Caco-2 (cell line): ENCODE measurements around the gene LARP1. TPM values are rescaled to one million over a fixed set of nuclear protein-coding genes. Genes with fewer than 3 reads are reported as not detected.

Experiments
- BruUV-seq: library from RNA; stranded (reverse); fragments of 400-500 nt; replicated peaks from 2 replicates; lab custom pipeline; 2021; lab: Mats Ljungman, UMichigan
- CTCF ChIA-PET: fragments of 300-600 bp; sonication (Branson Sonifier 250); formaldehyde crosslinking; loops from one replicate; lab custom pipeline; 2022; ENCODE audit warnings: antibody characterized with exemption; lab: Charles Lee
- POLR2A ChIA-PET: fragments of 300-600 bp; sonication (Branson Sonifier 250); formaldehyde crosslinking; loops from one replicate; lab custom pipeline; 2022; ENCODE audit warnings: antibody characterized with exemption; lab: Charles Lee
- DNase-seq, 2 experiments: peaks; one replicate each; pipeline versions ENCODE4 v3.0.0 to v3.0.0-alpha.2; 2020 to 2022
- H3K27me3 ChIP-seq: replicated peaks from 2 replicates; pipeline ENCODE4 v1.6.0; 2011; ENCODE audit warnings: low read length; ENCODE audit not compliant: control insufficient read depth, insufficient read depth
- H3K36me3 ChIP-seq: 2 replicates; pipeline ENCODE4 v1.5.1; 2011; ENCODE audit warnings: low read length; ENCODE audit not compliant: control insufficient read depth, insufficient read depth
- H3K4me1 ChIP-seq: fragments of 250-450 bp; sonication (Bioruptor Pico); 2 replicates; pipeline ENCODE4 v1.5.1; 2020; ENCODE audit warnings: mild to moderate bottlenecking
- H3K4me3 ChIP-seq: 2 replicates; pipeline ENCODE4 v1.5.1; 2011; ENCODE audit warnings: low read depth, mild to moderate bottlenecking, control low read depth, low read length
- H3K9me3 ChIP-seq: fragments of 250-450 bp; sonication (Bioruptor Pico); 2 replicates; pipeline ENCODE4 v1.5.1; 2020; ENCODE audit warnings: mild to moderate bottlenecking, moderate library complexity
- H3K27ac Mint-ChIP-seq: one replicate; pipeline ENCODE4 v1.8.0; 2022; ENCODE audit warnings: mixed read lengths; ENCODE audit not compliant: unreplicated experiment
- H3K27me3 Mint-ChIP-seq: one replicate; pipeline ENCODE4 v1.8.0; 2022; ENCODE audit warnings: mixed read lengths; ENCODE audit not compliant: insufficient read depth, unreplicated experiment
- H3K36me3 Mint-ChIP-seq: one replicate; pipeline ENCODE4 v1.8.0; 2022; ENCODE audit warnings: mild to moderate bottlenecking, mixed read lengths; ENCODE audit not compliant: insufficient read depth, unreplicated experiment
- H3K4me1 Mint-ChIP-seq: one replicate; pipeline ENCODE4 v1.8.0; 2022; ENCODE audit warnings: low read depth, mixed read lengths; ENCODE audit not compliant: unreplicated experiment
- H3K4me3 Mint-ChIP-seq: one replicate; pipeline ENCODE4 v1.8.0; 2022; ENCODE audit warnings: mild to moderate bottlenecking, moderate library complexity, mixed read lengths; ENCODE audit not compliant: unreplicated experiment
- H3K9me3 Mint-ChIP-seq: one replicate; pipeline ENCODE4 v1.8.0; 2022; ENCODE audit warnings: mixed read lengths; ENCODE audit not compliant: unreplicated experiment
- CTCF ChIP-seq, 2 experiments: fragments of 200-600 bp in 1 of 2; IDR thresholded peaks; 1 replicate in 1 of 2; 2 replicates in 1 of 2; pipeline versions ENCODE4 v1.5.1 to v1.8.0; 2011 to 2022; ENCODE audit warnings: antibody characterized with exemption in 1 of 2, control low read depth in 1 of 2, inconsistent platforms in 1 of 2, low read depth in 1 of 2, low read length in 1 of 2, mild to moderate bottlenecking in 1 of 2, moderate library complexity in 1 of 2; ENCODE audit not compliant: insufficient read depth in 1 of 2, severe bottlenecking in 1 of 2, unreplicated experiment in 1 of 2
- intact Hi-C: fragments of 100-400 bp; cut with micrococcal nuclease; formaldehyde crosslinking; loops from one replicate; pipeline ENCODE4 v1.10.0; 2022; ENCODE audit not compliant: unreplicated experiment
- total RNA-seq: library from RNA; stranded (reverse); gene quantifications from 2 replicates; pipeline ENCODE4 v1.2.3, GENCODE V29; 2022

Gene LARP1
- total RNA-seq, 1 experiment from 2014 or later: 372 TPM

- H3K27me3 Mint-ChIP-seq: no peaks in the 10 kb centered on the region
- H3K4me3 ChIP-seq: no peak overlapping the region
- intact Hi-C loops: no loop called here
- no peaks in the 10 kb centered on the region for H3K9me3 ChIP-seq
- BruUV-seq: no TSS peak
- no peak for TF ChIP-seq CTCF (IDR thresholded peaks at IDR 0.05; ENCODE audit: insufficient read depth in 1 of 2, low read depth in 1 of 2, low read length in 1 of 2, severe bottlenecking in 1 of 2, unreplicated experiment in 1 of 2)
- no peaks in the 10 kb centered on the region for H3K36me3 ChIP-seq
- H3K36me3 Mint-ChIP-seq: peaks cover 44% of the 10 kb centered on the region
- ChIA-PET CTCF (interaction anchor here (0.6 kb wide), 1 partner anchor 314 kb away, joined by 3 read pairs; no protein-coding TSS in a partner anchor), POLR2A (no interaction called here)
- no peaks in the 10 kb centered on the region for H3K27me3 ChIP-seq
- H3K4me3 Mint-ChIP-seq: no peak overlapping the region
- DNase-seq: no peak
- peak overlapping the region; percentile 34 for H3K27ac Mint-ChIP-seq
- peaks cover 26% of the 10 kb centered on the region for H3K4me1 Mint-ChIP-seq
- peaks cover 39% of the 10 kb centered on the region for H3K4me1 ChIP-seq
- H3K9me3 Mint-ChIP-seq: no peaks in the 10 kb centered on the region
Observed at GRCh38 chr5:154782326-154782725, 27.1 kb downstream of the LARP1 start.

- Mint-ChIP-seq H3K9me3 (no peaks in the 10 kb centered on the region), H3K27me3 (no peaks in the 10 kb centered on the region), H3K4me1 (peaks cover 26% of the 10 kb centered on the region), H3K4me3 (no peak overlapping the region), H3K27ac (no peak overlapping the region), H3K36me3 (peaks cover 44% of the 10 kb centered on the region)
- no peaks in the 10 kb centered on the region for H3K36me3 ChIP-seq
- no TSS peak for BruUV-seq
- H3K4me1 ChIP-seq: peaks cover 39% of the 10 kb centered on the region
- no peaks in the 10 kb centered on the region for H3K27me3 ChIP-seq
- no peak for TF ChIP-seq CTCF (IDR thresholded peaks at IDR 0.05; ENCODE audit: insufficient read depth in 1 of 2, low read depth in 1 of 2, low read length in 1 of 2, severe bottlenecking in 1 of 2, unreplicated experiment in 1 of 2)
- ChIA-PET POLR2A (interaction anchor here (0.5 kb wide), 1 partner anchor 100 kb away, joined by 5 read pairs; no protein-coding TSS in a partner anchor), CTCF (interaction anchor here (0.6 kb wide), 1 partner anchor 315 kb away, joined by 3 read pairs; no protein-coding TSS in a partner anchor)
- no peaks in the 10 kb centered on the region for H3K9me3 ChIP-seq
- intact Hi-C loops: no loop called here
- H3K4me3 ChIP-seq: no peak overlapping the region
- DNase-seq: no peak
Observed at GRCh38 chr5:154782812-154783592, 27.8 kb downstream of the LARP1 start.

GRCh38 chr5:154783774-154784460, 28.7 kb downstream of the LARP1 start:
- Histone ChIP-seq H3K4me1 (peaks cover 31% of the 10 kb centered on the region), H3K4me3 (no peak overlapping the region), H3K9me3 (no peaks in the 10 kb centered on the region), H3K36me3 (no peaks in the 10 kb centered on the region), H3K27me3 (no peaks in the 10 kb centered on the region)
- H3K27ac Mint-ChIP-seq: no peak overlapping the region
- intact Hi-C loops: no loop called here
- H3K27me3 Mint-ChIP-seq: no peaks in the 10 kb centered on the region
- peaks cover 52% of the 10 kb centered on the region for H3K36me3 Mint-ChIP-seq
- ChIA-PET CTCF (interaction anchor here (0.7 kb wide), 1 partner anchor 132 kb away, joined by 4 read pairs; no protein-coding TSS in a partner anchor), POLR2A (interaction anchor here (0.5 kb wide), 1 partner anchor 101 kb away, joined by 5 read pairs; no protein-coding TSS in a partner anchor)
- no peaks in the 10 kb centered on the region for H3K9me3 Mint-ChIP-seq
- DNase-seq: no peak
- no peak overlapping the region for H3K4me3 Mint-ChIP-seq
- H3K4me1 Mint-ChIP-seq: peaks cover 26% of the 10 kb centered on the region
- BruUV-seq: no TSS peak
- no peak for TF ChIP-seq CTCF (IDR thresholded peaks at IDR 0.05; ENCODE audit: insufficient read depth in 1 of 2, low read depth in 1 of 2, low read length in 1 of 2, severe bottlenecking in 1 of 2, unreplicated experiment in 1 of 2)
